HG03342 (cell line): ENCODE data around the gene UTP15.

Experiments used
- ATAC-seq: cut with Tn5 transposase; IDR thresholded peaks from one replicate; pipeline ENCODE4 v1.9.1; 2021; ENCODE audit warnings: mild to moderate bottlenecking, moderate library complexity; ENCODE audit not compliant: unreplicated experiment

The UTP15 gene, protein sequence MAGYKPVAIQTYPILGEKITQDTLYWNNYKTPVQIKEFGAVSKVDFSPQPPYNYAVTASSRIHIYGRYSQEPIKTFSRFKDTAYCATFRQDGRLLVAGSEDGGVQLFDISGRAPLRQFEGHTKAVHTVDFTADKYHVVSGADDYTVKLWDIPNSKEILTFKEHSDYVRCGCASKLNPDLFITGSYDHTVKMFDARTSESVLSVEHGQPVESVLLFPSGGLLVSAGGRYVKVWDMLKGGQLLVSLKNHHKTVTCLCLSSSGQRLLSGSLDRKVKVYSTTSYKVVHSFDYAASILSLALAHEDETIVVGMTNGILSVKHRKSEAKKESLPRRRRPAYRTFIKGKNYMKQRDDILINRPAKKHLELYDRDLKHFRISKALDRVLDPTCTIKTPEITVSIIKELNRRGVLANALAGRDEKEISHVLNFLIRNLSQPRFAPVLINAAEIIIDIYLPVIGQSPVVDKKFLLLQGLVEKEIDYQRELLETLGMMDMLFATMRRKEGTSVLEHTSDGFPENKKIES

DNA sequence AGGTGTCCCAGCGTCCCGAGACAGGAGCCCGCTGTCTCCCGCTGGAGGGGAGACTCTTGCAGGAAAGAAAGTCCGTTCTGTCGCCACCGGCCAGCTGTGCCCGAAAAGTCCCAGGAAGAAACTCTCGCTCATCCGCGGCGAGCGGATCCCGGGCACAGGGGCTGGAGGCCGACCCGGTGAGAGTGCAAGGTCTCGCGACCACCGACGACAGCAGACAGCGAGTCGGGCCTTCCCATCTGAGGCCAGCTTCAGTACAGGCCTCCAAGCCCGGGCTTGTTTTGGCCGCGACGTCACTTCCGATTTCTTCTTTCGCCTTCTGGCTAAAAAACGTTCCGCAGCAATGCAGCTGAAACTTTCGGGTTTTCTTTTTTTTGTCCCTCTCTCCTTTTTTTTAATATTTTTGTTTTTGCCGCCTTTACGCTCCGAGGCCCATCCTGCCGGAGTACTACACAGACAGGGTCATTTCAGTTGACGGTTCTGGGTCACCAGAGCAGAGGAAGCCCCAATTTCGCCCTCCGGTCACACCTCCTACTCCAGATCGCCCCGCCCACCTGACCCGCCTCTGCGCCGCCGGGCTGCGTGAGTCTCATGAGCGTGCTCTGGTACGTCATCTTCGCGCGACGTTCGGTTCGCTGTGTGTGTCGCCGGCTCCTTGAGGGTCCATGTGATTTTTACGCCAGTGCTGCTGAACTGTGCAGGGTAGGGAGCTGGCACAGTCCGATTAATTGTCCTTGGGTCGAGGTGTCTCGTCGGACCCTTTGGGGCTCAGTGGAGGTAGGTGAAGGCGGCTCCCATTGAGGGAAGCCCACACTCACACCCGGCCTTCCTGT, at the start of gene UTP15, which contains the start of gene ANKRA2:
UTP15 (plus strand) TSS at position 605 of the 830 bp plus-strand sequence. CDS start 1,602 bp downstream, outside the sequence.
ANKRA2 (minus strand) TSS at position 501 of the 830 bp plus-strand sequence. CDS start 2,758 bp downstream, outside the sequence.
- peak; percentile 90 for ATAC-seq

DNA sequence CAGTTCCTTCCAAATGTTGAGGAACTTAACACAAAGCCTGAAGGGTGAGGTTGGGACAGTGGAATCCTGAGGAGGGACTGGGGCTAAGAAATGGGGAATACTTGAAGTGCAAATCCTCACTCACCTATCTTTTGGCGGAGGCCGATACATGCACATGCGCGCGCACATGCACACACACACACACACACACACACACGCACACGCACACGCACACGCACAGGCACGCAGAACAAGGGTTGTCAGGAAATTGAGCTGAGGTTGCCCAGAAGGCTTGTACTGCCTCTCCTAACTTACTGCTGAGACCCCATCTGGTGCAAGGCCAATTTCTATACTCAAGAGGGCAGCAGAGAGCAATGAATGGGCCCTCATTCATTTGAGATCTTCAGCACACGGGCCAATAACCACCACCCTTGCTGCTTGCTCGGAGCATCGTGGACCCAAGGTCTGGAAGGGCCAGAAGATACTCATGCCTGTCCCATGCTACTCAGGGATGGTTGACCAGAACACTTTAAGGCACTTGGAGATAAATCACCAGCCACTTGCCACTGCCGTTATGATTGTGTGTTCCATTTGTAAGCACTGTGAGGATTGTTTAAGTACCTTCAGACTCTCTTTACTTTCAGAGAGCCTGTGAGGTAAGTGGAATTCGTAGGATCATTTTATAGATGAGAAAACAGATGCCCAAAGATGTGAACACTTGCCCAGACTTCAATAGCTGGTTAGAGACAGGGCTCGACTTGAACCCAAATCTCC, 45.8 kb upstream of the UTP15 start:
- peak; percentile 100 for ATAC-seq

DNA sequence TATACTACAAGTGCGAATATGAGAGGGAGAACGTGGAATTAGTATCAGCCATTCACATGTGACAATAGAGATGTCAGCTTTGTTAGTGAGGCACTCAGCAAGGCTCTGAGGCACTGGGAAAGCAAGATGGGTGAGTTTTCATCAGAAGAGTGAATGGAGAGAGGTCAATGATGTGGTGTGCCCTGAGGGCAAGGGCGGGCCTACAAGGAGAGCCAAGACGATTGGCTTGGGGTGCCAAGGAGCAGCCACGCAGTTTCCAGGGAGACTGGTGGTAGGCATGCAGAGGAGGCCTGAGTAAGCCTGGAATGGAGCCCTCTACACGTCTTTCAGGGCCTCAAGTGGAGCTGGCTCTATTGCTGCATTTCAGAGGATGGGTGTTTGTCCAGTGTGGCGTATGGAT, 42.6 kb upstream of the UTP15 start:
- ATAC-seq: no peak

DNA sequence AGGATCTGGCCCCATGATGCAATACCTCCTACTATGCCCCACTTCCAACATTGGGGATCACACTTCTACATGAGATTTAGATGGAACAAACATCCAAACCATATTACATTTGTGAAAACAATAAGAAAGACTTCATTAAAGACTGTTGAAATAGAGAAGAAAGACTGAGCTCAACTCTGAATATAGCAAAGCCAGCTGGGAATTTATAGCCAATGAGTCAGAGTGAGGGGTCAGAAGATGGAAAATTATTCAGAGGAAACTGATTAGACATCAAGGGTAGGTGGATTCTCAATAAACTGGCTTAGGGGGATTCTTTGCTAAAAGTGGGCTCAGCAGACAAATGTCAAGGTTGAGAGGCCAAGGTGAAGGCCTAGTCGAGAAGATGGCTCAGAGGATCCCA, 41.7 kb upstream of the UTP15 start:
- ATAC-seq: no peak

DNA sequence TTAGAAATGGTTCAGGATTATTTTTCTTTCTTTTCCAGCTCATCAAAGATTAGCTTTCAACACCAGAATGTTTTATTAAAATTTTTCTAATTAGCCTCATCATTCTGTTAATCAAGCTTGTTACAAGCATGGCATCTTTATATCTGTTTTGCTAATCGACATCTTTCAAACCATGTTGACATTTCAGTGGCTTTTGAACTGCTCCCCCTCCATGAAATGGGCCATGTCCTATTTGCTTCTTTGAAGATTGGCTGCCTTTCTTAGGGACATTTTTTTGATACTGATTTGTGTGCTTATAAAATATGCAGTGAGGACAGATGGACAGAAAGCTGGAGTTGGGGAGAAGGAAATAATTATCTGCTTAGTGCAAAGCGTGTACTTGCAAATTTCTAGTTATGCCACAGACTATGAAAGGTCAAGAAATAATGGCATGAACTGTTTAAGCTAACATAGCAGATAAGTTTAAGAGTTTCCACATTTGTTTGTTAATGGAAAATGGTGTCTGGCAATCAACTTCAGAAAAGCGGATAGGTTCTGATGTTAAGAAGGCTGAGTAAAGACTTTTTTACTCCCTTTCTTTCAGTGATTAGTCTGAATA, 39.8 kb upstream of the UTP15 start:
- ATAC-seq: no peak

DNA sequence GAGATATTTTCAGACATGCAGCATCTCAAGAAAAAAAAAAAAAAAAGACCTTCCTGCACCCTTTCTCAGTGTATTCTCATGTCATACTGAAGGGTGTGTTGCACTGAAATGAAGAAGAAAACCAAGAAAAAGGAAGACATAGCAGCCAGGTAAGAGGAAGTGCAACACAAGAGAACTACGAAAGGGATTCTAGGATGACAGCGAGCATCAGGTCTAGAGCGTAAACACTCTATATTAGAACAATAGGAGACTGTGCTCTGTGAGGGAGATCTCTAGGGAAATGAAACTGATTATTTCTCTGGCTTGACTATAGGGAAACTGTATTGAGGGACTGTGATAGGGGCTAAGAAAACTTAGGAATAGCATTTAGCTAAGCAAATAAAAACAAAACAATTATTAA, 37.3 kb upstream of the UTP15 start:
- ATAC-seq: no peak

DNA sequence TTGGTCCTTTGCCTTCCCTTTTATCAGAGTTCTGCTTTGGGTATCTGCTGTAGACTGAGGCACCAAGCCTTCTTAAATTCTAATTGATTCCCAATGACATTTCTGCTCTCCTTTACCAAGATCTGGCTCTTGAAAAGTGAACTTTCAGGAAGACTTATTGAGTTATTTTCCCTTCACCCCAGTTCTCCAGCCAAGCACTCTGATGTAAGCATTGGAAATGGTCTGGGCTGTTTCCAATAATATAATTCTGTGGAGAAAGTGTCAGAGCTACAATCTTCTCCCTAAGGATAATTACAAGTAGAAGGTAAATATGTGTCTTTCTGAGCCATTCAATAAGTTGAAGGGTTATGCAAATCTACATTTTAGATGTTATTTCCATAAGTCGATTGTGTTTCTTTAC, 36.5 kb upstream of the UTP15 start:
- ATAC-seq: no peak

DNA sequence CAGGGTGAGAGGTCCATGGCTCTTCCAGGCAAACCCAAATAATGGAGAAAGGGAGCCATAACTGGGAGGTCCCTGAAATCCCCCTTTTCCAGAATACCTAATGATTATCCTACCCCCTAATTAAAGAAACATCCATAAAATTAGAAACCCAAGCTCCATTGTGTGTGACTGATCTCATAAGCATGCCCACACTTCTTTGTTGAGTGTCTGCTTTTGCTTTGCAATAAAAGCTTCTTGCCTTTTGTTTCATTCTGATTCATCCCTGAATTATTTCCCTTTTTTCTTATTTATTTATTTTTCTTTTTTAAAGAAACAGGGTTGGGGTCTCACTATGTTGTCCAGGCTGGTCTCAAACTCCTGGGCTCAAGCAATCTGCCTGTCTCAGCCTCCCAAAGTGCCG, 34.2 kb upstream of the UTP15 start:
- ATAC-seq: no peak

DNA sequence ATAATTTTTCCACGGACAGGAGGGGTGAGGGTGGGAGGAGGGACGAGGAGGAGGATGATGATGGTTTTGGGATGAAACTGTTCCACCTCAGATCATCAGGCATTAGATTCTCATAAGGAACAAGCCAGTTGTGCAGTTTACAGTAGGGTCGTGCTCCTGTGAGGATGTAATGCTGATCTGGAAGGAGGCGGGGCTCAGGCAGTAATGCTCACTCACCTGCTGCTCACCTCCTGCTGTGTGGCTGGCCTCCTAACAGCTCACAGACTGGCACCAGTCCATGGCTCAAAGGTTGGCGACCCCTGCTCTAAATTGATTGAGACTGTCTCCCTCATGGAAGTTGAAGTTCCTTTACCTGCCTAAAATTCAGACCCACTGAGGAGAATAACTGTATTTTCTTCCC, 33.3 kb upstream of the UTP15 start:
- no peak for ATAC-seq

DNA sequence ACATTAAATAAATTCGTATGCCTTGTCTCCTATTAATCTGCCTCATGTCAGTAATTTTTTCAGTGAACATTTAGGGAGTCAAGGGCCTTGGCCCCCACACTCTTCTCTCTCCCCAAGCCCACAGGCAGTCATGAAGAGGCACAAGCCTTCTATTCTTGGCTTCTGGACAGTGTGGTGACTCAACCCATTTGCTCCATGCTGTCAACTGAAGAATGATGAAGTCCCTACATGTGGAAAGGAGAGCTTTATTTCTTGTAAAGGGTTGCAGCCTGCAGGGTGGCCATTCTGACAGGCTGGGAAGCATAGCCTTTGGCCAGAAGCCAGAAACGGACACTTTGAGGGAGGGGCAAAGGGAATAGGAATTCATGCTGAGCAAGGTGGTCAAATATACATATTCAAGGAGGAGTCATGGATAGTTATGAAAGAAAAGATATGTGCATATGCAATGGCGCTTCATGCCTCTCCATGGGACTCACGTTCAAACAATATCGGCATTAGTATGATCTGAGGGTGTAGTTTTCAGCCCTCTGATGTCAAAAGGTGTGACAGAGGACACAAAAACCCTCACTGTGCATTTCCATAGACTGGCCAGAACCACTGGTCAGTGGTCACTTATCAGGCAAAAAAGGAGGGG, 31.4 kb upstream of the UTP15 start:
- no peak for ATAC-seq

DNA sequence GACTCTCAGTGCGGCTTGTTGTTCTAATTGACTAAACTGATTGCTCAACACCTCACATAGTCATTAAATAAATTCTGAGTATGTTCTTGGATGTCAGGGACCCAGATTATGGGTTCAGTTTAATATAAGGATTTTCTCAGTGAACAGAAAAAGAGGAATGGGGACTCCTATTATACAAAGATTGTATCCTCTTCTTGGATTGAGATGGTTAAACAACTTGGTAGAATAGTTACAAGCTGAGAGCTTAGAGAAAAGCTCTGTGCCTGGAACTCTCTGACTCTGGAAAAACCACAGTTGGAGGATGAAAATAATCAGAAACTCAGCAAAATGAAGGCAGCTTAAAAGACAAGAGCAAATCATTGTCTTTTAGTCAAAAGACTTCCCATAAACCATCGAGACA, 30.6 kb upstream of the UTP15 start:
- ATAC-seq: no peak

DNA sequence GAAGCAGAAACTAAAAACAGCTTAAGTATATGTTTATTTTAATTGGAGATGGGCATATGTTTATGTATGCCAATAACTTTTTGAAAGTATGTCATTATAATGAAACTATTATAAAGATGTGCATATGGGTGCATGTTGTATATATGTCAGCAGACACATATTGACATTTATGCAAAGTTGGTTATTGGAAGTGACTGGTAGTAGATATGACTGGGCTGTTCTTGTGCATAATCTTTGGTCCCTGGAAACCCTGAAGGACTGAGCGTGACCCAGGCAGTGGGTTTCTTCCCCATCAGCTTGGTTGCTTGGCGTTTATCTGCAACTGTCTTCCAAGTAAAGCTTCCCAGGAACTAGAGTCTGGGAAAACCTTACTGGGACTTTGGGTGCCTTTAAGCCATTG, 25.8 kb upstream of the UTP15 start:
- ATAC-seq: no peak

DNA sequence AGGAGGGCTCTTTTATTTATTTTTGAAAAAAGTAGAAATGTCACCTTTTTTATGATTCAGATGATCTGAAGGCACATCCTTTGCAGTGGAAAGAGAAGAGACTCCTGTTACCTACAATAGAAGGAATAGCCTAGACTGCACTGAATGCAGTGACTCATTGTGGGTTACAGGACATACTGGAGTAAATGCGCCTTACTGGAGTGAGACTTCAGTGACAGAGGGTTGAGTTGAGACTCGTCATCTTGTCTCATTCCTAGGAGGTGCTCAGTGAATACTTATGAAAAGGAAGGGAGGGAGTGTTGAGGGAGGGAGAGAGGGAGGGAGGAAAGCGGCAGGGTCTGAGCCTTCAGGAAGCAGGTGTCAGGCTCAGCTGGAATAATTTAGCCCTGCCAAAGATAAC, 25.4 kb upstream of the UTP15 start:
- no peak for ATAC-seq

DNA sequence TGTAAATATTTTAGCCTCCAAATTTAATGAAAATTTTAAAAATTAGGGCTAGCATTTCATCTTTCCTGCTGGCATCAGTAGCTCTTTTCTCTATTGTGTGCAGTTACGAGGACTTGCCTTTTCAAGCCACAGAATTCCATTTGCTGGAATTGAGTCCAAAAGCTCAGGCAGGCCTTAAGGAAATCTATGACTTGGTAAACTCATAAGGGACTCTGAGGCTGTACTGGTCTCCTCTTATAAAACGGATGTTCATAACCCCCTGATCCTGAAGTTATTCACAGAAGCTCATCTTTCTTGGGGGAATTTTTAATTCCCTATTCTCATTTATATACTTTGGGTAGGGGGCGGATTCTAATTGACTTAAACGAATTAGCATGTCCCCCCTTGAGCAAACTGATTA, 23.5 kb upstream of the UTP15 start:
- no peak for ATAC-seq

DNA sequence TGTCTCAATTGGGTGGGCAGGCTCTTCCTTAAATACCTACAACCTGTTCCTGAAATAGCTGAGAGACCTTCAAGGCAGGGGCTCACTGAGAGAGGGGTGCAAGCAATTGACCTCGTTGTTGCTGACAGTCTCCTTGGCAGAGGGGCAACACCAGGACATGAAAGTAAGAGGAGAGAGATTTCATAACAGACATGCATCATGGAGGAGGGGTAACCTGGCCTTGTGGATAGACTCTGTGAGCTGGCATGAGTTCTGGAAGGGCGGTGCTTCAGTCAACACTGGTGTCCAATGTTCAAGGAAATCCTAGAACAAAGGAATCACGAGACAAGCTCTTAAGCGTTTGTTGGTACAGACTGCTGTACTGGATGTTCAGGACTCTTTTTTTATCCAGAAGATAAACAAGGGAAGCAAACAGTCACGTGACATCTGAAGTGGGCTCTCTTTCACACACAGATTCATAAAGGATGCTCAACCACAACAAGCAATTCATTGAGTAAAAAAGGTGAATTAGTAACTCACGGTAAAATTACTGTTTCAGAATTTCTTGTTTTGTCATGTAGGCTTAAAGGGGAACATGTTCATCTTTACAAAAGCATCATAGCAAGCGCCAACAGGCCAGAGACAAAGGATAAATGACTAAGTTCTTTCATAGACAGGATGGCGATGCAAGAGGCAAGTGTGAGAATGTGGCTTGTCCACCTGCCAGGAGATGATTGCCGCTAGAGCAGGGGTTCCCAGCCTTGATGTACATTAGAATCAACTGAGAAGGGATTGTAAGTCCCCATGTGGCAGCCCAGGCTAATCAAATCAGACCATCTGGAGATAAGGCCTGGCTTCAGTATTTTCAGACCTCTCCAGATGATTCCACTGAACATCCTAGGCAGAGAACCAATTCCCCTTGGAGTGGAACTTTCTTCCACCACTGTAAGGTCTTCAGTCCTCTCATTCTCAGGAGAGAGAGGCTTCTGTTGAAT, 20.8 kb upstream of the UTP15 start:
- no peak for ATAC-seq

DNA sequence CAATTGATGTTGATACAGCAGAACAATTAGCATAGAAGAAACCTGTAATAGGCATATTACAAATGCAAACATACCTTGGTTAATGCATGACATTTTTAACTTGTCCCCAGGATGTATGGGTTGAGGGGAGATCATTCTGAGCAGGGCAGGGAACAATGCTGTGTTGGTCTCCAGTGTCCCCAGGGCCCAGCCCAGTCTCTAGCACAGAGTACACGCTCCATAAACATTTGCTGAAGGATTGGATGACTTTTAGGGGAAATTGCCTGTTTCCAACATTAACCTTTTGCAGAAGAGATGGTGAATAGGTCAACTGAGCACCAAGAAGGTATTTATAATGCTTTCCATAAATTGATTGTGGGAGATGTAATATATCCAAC, 20.2 kb upstream of the UTP15 start:
- no peak for ATAC-seq

DNA sequence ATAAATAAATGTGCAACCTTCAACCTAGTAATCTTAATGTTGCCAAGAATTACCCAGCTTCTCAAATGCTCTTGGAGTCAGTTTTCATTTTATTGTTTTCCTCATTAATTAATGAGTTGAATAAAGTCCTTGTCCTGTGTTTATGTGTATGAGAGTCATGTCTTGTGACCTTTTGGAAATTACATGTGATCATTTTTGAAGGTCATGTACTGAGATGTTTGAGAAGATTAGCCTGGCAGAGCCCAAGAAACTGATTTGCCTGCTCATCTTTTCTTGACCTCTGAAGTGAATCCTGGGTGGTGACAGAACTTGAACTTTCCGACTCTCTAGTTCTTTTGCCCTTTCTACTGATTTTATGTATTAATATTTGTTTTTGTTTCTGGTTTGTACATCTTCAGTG, 15.5 kb upstream of the UTP15 start:
- ATAC-seq: no peak

DNA sequence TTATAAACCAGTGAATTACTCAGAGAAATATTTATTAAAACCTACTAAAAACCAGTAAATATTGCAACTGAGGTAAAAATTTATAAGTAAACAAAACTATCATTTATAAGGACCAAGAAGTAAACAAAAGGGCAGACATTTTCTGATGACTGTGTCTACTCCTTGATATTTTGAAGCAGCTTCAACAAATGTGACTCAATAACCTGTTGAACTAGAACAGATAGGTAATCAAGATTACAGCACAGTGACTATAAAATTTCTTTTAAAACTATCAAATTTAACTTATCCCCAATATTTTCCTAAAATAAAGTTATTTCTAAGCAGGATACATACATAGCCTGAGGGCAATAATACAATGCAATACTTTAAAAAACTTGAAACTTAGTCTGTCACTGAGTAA, 12.9 kb upstream of the UTP15 start:
- ATAC-seq: no peak

DNA sequence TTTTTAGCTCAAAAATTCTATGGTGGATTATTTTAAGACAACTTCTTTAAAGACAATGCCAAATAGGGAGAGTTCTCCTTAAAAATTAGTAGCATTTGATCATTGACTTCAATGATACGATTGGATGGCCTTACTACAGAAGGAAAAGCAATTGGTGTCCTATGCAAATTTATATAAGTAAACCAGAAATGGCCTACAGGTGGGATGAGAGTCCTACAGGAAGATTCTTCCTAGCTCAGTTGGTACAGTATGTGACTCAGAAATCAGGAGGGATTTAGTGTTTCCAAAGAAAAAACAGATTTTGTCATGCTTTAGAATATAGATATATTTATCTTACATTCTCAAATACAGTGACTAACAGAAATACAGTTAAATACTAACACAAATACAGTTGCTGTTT, 6.6 kb upstream of the UTP15 start:
- no peak for ATAC-seq
